NCI-H1048 (cell line): Measurements from ENCODE around the gene MYO16.

Experiments used
- DNase-seq: peaks from one replicate; lab custom pipeline; 2025; lab: John Stamatoyannopoulos, UW

The MYO16 gene

DNA sequence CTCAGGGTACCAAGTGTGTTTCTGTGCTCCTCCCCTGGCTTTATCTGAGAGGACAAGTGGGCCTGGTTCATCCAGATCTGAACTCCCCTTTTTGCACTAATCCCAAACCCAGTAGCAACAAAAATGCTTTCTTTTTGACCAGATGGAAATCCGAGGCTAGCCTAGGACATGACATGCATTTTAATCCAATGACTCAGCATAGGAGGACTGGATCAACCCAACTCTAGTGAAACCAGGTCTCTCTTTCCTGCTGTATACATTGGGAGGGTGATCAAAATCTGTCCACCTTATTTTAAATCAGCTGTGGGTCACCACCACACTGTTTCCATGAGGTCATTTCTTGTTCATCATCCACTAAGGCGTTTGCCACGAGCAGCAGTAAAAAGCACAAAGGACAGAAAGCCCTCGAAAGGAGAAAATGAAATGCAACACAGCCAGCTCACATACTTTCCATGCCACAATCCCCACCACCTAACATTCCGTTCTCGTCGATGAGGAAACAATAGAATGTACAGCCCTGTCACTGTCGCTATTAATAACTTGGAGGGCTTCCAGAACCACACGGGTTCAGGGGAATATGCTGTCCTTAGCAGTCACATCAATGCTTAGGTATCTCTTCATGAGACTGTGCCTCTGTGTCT lies 614.0 kb downstream of the MYO16 start:
- no peak for DNase-seq

DNA sequence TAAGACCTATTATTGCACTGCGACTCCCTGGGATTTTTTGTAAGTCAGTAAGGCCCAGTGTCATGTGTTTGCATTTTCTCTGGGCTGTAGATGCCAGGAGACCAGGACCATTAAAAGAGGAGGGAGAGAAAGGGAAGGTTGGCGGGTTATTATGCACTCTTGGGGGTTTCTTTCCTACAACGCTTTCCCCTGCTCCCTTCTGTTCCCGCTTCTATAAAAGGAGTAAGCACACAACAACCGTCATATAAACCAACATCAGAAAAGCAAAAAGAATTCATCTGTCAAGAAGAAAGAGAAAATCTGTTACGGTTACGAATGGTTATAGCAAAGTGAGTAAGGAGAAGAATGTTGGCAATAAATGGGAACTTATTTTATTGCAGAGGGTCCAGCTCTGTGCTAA lies 615.2 kb downstream of the MYO16 start:
- no peak for DNase-seq

DNA sequence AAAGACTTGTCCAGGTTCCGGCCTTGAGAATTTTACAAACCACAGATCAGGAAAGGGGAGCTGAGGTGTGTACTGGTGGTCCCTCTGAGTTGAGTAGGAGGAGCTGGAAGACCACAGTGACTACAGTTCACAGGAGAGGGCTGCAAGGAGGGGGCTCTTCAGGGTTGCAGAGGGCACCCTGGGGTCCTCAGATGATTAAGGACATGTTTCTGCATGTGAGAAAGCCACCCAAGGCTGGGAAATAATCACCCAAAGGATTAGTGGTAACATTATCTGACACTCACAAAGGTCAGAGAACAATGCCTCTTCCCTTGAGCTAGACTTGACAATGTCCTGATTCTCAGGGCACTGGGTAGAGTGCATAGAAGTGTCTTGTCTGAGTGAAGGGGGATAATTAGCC lies 616.6 kb downstream of the MYO16 start:
- DNase-seq = no peak

DNA sequence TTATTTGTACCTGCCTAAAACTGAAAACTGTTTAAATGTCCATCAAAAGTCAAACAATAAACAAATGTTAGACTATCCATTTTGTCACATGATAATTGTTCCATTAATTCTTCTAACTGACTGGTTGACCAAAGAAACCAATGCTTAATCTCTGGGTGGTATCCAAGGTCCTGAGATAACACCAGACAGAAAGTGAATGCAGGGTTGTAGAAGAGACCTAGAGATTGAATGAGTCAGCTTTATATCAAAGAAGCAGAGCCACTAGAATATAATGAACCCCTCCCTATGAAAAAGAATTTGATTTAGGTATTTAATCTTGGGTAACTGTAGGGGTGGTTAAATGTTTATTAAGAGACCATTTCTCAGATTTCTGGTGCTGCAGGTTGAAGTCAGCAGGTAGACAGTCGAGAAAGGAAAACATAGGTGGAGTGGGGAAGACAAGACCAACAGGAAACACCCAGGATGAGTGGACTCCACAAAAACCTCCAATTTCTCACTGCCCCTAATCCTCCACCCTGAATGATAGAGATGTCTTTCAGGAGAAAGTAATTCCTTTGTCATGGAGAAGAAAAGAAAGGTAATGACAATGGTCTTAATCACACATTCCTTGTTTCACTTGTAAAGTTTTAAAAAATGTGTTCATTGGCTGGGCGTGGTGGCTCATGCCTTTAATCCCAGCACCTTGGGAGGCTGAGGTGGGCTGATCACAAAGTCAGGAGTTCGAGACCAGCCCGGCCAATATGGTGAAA lies 620.5 kb downstream of the MYO16 start:
- DNase-seq = no peak

DNA sequence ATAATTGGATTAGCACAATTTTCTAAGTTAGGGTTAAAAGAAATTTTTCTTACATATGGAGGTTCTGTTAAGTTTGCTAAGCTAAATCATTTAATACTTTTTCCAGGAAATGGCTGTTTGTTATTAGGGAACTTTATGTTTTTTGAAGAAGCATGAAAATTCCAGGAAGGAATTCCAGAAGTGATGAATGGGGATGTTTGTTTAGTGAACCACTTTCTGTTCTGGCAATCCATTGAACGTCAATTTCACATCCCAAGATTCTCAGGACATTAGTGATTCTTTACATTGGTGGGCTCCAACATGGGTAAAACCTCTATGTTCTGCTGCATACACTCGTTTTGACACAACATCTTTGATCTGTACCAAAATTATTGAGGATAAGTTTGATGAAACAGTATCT lies 622.5 kb downstream of the MYO16 start:
- DNase-seq = no peak

DNA sequence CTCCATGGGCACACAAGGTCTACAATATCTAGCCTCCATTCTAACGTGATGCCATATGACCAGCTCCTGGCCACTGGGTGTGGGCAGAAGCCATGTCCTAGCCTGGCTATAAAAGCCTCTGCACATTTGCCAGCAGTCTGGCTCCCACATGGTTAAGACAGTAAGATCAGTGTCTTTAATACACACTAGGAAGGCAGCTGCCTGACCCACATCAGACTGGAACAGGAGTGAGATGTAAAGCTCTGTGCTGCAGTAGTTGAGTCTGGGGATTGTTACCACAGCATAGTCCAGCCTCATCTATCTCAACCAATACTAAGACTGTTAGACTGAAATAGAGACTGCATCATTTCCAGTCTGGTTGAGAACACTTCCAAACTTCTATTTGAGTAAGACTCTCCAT lies 623.9 kb downstream of the MYO16 start:
- DNase-seq = no peak

DNA sequence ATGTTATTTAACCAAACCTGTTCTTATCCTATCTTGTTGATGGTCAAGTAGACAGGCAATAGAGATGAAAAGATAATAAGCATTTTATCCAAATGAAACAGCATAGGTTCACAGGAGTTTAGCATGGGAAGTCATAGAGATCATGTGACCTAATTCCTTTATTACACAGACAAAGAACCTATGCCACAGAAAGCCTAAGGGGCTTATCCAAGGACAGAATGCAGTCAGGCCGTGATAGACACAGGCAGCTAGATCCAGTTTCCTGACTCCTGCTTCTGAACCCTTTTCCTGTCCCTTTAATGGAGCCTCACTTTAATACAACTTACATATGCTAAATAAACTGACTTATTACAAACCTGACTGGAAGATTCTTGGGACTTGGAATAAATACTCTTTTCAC lies 624.9 kb downstream of the MYO16 start:
- DNase-seq = no peak

DNA sequence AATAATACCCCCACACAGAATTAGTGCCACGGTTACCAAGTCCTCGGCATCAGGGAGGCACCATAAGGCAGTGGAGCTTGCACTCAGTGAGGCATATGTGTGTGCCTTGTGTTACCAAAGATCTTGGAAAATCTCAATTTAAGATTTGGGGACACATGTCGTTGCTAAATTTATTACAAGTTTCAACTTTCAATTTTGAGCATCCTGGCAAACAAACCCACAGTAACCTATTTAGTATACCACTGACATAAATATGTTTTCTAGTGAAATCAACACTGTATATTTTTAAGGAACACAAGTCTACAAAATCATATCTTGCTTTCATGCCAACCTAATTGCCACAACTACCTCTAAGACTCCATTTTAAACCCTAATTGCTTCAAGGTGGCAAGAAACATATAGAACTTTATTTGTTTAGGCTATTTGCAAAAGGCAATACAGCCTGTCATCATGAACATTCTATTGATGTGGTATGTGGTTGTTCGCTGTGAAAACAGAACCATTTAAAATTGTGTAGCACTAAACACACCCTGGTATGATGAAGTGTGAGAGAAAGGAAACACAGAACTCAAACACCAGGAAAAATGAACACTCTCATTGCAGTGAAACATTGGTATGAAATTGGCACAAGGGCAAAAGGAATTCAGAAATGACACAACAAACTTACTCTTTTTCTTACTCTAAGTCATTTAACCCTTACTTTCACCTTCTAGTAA lies 625.9 kb downstream of the MYO16 start:
- no peak for DNase-seq

DNA sequence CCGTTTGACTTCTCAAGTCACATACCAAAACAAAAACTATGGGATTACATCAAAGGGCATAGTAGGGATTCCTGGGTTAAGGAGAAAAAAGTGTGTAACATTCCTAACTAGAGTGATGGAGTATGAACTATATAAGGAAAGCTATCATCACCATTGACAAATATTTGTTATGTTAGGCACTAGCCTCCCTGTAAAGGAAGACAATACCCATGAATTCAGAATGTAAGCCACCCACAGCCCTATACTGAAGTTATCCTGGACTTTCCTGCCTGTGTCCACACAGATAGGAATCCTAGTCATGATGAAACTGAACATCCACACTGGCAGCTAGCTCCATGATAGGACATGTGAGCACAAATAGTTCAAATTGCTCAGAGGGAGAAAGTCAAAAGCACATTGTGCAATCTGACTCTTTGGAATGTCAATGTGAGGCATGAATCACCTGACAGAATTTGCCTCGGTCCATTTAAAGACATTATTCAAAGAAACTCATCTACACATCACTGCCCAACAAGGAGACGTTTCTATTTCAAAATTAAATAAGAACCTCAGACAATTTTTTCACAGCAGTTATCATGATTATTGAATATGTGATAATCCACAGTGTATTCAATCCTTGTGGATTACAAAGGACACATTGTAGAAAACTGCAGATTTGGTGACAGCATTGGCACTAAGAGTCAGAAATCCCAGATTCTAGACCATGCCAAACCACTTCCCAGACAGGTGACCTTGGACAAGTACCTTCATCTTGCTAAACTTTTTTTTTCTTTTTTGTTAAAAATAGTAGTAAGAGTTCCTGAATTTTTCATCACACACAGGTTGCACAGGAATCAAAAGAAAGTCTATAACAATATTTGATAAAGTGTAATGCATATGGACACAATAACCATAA lies 627.7 kb downstream of the MYO16 start:
- no peak for DNase-seq
